Gastrocnemius medialis (tissue), 4 donors: Measurements from ENCODE around the gene CHST15.

Source experiments
- CTCF ChIP-seq, 5 experiments: fragments of 450-650 bp in 3 of 5; fragments of 200-600 bp in 2 of 5; sonication (generic) in 2 of 5; IDR thresholded peaks in 4 of 5; conservative IDR thresholded peaks in 1 of 5; 1 replicate in 4 of 5; 2 replicates in 1 of 5; pipeline ENCODE4 v1.5.1; 2016 to 2019; ENCODE audit warnings: antibody characterized with exemption in 5 of 5, mild to moderate bottlenecking in 3 of 5, moderate library complexity in 3 of 5
- POLR2A ChIP-seq, 2 donors: fragments of 450-650 bp; IDR thresholded peaks; one replicate each; pipeline ENCODE4 v1.6.1; 2017; ENCODE audit warnings: antibody characterized with exemption in 2 of 2, mild to moderate bottlenecking in 2 of 2, moderate library complexity in 2 of 2

- no peak for TF ChIP-seq CTCF (IDR thresholded peaks at IDR 0.05 in 4 of 5, conservative IDR thresholded peaks at IDR 0.05 in 1 of 5)
- TF ChIP-seq POLR2A (IDR thresholded peaks at IDR 0.05): no peak
Observed at GRCh38 chr10:124142960-124143359, 49.6 kb upstream of the CHST15 start.
